GF-D8 (cell line): ENCODE measurements around the gene ZNF385C.

Experiments used
- DNase-seq: peaks from one replicate; lab custom pipeline; 2025; lab: John Stamatoyannopoulos, UW

ZNF385C gene

DNA sequence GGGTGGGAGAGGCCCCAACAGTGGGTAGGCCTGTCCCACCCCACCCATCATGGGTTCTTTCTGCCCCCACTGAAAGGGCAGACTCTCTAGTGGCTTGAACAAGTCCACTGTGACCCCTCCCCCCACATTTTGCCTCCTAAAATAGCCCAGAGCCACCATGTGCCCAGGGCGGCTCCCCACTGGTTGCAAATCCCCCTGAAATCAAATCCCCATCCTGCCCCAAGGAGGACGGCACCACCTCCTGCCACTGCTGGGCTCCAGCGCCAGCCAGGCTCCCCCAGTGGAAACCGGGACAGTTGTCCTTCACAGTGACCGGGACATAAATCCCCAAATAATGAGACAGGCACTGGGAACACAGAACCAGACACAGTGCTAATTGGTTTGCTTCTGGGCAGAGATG lies 20.5 kb downstream of the ZNF385C start:
- no peak for DNase-seq

DNA sequence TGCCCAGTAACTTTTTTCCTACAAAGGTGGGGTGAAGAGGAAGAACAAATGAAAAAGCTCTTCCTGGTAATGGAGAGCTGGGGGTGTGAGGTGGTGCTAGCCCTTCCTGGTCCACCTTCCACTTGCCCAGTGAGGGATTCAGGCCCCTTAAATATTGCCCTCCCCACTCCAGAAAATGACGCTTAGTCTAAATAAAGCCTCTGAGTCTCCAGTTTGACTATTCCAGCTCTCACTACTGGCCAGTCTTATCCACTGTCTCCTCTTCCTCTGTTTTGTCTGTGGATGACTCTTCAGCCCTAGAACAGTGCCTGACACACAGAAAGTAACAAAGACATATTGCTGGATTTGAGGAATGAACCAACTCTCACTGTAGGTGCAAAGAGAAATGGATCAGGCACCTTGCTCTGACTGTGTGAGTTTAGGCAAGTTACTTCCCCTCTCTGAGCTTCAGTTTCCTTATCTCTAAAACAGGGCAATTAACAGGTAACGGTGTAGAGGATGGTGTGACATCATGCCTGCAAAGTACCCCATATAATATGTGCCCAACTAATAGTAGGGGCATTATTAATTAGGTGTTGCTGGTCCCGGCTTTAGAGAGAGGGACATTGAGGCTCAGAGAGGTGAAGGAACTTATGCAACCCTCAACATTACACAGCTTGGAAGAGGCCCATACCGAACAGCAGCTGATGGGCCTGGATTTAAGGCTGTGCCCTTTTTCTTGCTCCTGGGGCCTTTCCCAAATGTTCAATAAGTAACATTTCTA lies 21.3 kb downstream of the ZNF385C start:
- no peak for DNase-seq

DNA sequence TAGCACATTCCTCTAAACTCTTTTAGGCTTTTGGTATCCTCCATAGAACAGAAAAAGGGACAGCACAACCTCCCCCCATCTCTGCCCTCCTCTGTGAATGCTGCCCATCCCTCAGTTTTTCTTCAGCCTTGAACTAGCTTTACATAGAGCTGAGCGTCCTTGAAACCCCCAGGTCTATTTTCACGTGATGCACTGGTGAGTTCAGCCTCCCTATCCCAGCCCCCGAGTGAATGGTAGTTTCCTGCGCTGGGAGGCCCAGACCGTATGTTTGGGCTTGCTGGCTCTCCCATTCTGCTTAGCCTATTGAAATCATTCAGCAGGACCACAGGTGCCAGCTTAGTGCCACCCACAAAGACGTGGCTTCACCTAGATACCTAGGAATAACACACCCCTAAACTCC lies 22.5 kb downstream of the ZNF385C start:
- DNase-seq: no peak

DNA sequence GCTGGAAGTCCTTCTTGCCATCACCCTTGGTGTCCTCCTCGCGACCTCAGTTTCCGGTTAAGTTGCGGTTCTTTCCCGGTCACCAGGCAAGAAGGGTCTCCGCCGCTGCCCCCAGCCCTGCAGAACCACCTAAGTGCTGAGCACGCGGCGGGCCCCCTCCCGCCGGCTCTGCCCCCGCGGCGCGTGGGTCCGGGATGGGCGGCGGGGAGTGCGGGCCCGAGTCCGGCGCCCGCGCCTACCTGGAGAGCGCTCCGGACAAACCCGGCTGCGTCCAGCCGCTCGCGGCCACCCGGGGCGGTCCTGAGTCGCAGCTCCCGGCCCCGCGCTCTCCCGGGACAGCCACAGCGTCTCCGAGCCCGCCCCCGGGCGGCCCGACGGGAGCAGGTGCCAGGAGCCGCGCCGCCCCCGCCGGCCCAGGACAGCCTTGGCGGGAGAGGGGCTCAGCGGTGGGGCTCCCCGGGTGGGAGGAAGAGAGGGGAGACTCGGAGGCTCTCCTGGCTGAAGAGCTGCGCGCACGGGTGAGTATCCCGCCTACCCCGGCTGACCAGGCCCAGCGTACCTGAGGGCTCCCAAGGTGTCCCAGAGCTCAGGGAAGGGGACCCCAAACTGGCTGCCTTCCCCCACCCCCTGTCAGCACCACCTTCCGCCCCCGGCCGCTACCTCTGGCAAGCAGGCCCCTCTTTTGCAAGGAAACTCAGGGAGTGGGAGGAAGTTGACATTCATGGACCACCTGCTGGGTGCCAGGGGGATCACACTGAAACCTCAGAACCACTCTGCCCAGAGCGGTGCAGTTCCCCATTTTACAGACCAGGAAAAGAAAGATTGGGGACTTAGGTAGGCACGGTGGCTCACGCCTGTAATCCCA lies 25.7 kb downstream of the ZNF385C start:
- no peak for DNase-seq

GRCh38 chr17:42071810-42072209 lies 26.5 kb downstream of the ZNF385C start:
- no peak for DNase-seq

DNA sequence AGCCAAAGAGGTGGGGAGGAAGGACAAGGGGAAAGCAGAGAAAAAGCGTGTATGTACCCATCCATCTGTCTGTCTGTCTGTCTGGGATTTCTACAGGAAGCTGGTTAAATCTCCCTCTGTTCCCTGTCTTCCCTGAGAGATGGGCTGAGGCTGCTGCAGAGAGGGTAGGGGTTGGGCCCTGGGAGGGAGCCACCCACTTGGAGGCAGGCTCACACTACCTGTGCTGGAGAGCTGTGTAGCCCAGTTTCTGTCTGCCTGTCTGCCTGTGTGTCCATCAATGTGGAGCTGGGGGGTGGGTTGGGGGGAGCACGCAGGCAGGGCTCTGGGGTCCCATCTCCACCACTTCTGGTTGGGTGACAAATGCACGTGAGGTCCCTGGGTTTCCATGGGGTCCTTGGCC lies 29.3 kb downstream of the ZNF385C start:
- DNase-seq: no peak

GRCh38 chr17:42067371-42068091 lies 30.7 kb downstream of the ZNF385C start:
- DNase-seq: no peak

DNA sequence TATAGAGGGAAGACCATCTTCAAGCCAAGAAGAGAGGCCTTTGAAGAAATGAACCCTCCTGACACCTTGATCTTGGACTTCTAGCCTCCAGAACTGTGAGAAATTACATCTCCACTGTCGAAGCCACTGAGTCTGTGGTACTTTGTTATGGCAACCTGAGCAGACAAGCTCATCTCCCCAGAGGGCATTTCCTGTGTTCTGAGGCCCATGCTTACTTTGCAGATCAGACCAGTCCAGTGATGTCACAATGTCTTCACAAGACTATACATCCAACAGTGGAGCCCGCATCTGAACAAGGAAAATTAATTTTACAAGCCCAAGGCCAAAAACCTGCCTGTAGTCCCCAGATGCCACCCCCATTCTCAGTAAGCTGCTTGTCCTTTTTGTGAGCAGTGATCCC lies 33.1 kb downstream of the ZNF385C start:
- no peak for DNase-seq

- no peak for DNase-seq
Observed at GRCh38 chr17:42062681-42063080, 35.6 kb downstream of the ZNF385C start.

GRCh38 chr17:42061646-42062487 lies 36.4 kb downstream of the ZNF385C start:
- DNase-seq: no peak

DNA sequence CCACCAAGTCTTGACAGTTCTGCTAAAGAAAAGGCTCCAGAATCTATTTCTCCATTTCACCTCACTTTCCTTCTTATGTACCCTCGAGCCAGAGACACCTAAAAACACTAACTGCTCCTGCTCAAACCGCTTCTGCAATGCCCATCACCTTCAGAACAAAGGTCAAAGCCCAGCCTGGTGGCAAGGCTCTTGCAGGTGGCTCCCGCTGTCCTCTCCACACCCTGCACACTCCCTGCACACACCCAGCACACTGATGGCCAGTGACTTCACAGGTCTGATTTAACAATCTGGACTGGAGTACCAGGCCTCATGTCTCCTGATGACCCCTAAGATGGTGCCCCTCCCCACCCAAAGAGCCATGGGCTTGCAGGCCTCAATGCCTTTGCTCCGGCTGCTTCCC lies 38.0 kb downstream of the ZNF385C start:
- DNase-seq: no peak

DNA sequence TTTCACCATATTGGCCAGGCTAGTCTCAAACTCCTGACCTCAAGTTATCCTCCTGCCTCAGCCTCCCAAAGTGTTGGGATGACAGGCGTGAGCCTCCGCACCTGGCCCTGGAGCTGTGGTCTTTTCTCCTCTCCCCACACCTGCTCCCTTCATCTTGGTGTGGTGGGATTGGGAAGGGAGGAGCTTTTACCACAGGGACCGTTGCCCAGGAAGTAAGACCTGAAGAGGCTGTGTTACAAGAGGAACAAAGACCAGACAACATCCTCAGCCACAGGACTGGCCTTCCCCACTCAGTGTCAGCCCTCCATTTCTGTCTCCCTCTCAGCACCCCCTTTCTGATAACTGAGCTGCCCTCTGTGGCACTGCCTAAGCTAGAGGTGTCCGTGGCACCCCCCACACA lies 38.5 kb downstream of the ZNF385C start:
- no peak for DNase-seq

GRCh38 chr17:42058063-42058462 lies 40.2 kb downstream of the ZNF385C start:
- no peak for DNase-seq

DNA sequence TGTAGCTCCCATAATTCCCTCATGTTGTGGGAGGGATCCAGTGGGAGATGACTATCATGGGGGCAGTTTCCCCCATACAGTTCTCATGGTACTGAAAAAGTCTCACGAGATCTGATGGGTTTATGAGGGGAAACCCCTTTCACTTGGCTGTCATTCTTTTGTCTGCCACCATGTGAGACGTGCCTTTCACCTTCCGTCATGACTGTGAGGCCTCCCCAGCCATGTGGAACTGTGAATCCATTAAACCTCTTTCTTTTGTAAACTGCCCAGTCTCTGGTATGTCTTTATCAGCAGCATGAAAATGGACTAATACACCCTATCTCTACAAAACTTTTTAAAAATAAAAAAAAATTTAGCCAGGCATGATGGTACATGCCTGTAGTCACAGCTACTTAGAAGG lies 41.6 kb downstream of the ZNF385C start:
- no peak for DNase-seq

DNA sequence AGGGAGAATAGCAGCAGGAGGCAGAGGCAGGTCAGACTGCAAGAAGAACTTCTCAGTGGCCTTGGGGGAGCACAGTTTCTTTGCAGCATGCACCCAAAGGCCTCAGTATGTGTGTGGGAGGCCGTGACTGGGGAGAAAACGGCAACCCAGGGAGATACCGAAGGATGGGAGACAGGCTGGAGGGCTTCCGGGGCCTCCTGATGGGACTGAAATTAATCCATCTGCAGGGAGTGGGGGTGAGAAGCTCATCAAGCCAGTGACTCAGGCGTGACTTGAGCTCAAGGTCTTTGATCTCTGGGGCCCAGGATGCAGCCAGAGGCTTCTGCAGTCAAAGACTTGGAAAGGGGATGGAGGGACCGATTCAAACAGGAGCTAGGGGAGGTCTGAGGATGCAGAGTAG lies 42.8 kb downstream of the ZNF385C start:
- no peak for DNase-seq

DNA sequence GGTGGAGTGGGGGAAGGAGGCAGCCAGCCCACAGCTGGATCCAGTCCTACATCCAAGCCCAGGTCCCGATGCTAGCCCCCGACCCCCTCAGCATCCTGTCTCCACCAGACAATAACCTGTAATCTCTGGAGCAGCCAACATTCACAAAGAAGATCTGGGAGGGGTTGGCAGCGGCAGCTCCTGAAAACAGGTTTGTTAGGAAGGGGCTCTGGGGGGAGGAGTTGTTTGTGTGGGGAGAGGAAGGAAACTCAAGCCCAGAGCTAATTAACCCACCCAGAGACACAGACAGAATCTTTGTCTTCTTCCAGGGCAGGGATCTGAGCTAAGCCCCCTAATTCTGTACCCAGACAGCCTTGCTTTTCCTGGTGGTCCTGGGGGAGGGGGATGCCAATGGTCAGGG lies 43.2 kb downstream of the ZNF385C start:
- DNase-seq: no peak

- no peak for DNase-seq
Observed at GRCh38 chr17:42053731-42054500, 44.4 kb downstream of the ZNF385C start.

GRCh38 chr17:42052346-42052877 lies 45.9 kb downstream of the ZNF385C start:
- DNase-seq: no peak

DNA sequence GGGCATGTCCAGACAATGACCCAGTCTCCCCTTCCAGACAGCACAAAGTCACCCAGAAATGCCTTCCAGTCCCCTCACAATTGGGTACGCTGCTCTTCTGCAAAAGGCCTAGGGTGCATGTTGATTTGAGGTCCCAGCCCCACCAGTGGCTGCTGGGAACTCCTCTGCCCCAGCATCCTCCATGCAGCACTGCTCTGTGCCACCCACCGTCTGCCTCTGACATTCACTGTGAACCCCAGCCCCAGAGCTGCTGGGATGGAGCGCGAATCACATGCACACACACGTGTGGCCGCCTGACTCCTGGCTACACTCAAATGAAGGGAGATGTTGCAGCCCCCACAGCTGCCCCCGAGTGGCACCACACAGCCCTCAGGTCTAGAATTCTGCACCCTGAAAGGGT lies 46.6 kb downstream of the ZNF385C start:
- DNase-seq: no peak

DNA sequence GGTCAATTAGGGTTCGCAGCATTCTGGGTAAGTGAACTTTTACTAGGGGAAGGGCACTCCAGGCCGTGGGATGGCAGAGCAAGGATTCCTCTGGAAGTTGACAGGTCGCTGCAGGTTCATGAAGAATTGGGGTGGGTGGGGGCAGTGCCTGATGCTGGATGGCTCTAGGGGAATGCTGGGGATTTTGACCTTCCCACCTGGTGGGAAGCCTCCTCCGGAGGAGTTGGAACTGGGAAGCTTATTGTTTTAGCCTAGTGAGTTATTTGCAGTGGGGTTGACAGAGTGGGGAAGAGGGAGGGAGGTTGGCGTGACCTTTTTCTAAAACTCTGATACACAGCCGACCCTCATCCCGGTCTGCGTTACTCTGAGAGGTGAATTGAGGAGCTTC lies 47.3 kb downstream of the ZNF385C start:
- no peak for DNase-seq
